H9 (cell line): ENCODE results near the gene ATP8A1. TPM values are rescaled to one million over a fixed set of nuclear protein-coding genes. Genes with fewer than 3 reads are reported as not detected.

Experiments
- DNase-seq: peaks from one replicate; pipeline ENCODE4 v3.0.0-alpha.2; 2017
- H2AFZ ChIP-seq: one replicate; pipeline ENCODE4 v1.6.1; 2013; ENCODE audit warnings: mild to moderate bottlenecking, low read length, control low read depth, moderate library complexity
- H2AK5ac ChIP-seq: 2 replicates; pipeline ENCODE4 v1.6.1; 2013; ENCODE audit warnings: low read length, control low read depth, mixed read lengths; ENCODE audit not compliant: insufficient read length
- H2BK120ac ChIP-seq: one replicate; pipeline ENCODE4 v1.6.1; 2013; ENCODE audit warnings: low read depth, mild to moderate bottlenecking, low read length, control low read depth, inconsistent platforms; ENCODE audit not compliant: poor library complexity, severe bottlenecking
- H2BK12ac ChIP-seq: 2 replicates; pipeline ENCODE4 v1.6.1; 2013; ENCODE audit warnings: low read length, control low read depth, mixed read lengths, low read depth; ENCODE audit not compliant: insufficient read length
- H2BK15ac ChIP-seq: 2 replicates; pipeline ENCODE4 v1.6.1; 2013; ENCODE audit warnings: low read depth, low read length, control low read depth
- H2BK20ac ChIP-seq: one replicate; pipeline ENCODE4 v1.6.1; 2013; ENCODE audit warnings: low read depth, mild to moderate bottlenecking, low read length, control low read depth, inconsistent platforms; ENCODE audit not compliant: poor library complexity, severe bottlenecking
- H2BK5ac ChIP-seq: 2 replicates; pipeline ENCODE4 v1.6.1; 2013; ENCODE audit warnings: low read length, control low read depth, mixed read lengths; ENCODE audit not compliant: insufficient read length
- H3K14ac ChIP-seq: 2 replicates; pipeline ENCODE4 v1.6.1; 2013; ENCODE audit warnings: low read length, control low read depth; ENCODE audit not compliant: insufficient read depth
- H3K18ac ChIP-seq: 2 replicates; pipeline ENCODE4 v1.6.1; 2013; ENCODE audit warnings: low read depth, mild to moderate bottlenecking, mixed read lengths, low read length, control low read depth; ENCODE audit not compliant: insufficient read length
- H3K23ac ChIP-seq: 2 replicates; pipeline ENCODE4 v1.6.1; 2013; ENCODE audit warnings: low read length, control low read depth, mixed read lengths, low read depth; ENCODE audit not compliant: insufficient read length
- H3K23me2 ChIP-seq: 2 replicates; pipeline ENCODE4 v1.6.1; 2013; ENCODE audit warnings: low read depth, mild to moderate bottlenecking, mixed read lengths, low read length, control low read depth; ENCODE audit not compliant: insufficient read length, poor library complexity, severe bottlenecking
- H3K27ac ChIP-seq: 2 replicates; pipeline ENCODE4 v1.5.1; 2013; ENCODE audit warnings: low read length, control low read depth, mixed read lengths, low read depth; ENCODE audit not compliant: insufficient read length
- H3K27me3 ChIP-seq: 2 replicates; pipeline ENCODE4 v1.6.1; 2013; ENCODE audit warnings: low read length, control low read depth, inconsistent platforms; ENCODE audit not compliant: insufficient read depth
- H3K4ac ChIP-seq: 2 replicates; pipeline ENCODE4 v1.6.1; 2013; ENCODE audit warnings: low read depth, mild to moderate bottlenecking, control low read depth, inconsistent platforms, low read length, moderate library complexity
- H3K4me1 ChIP-seq: 2 replicates; pipeline ENCODE4 v1.6.1; 2013; ENCODE audit warnings: low read length, control low read depth, inconsistent platforms; ENCODE audit not compliant: insufficient read depth
- H3K4me2 ChIP-seq: 2 replicates; pipeline ENCODE4 v1.6.1; 2013; ENCODE audit warnings: low read length, control low read depth, mixed read lengths; ENCODE audit not compliant: insufficient read length, insufficient read depth
- H3K56ac ChIP-seq: 2 replicates; pipeline ENCODE4 v1.6.1; 2013; ENCODE audit warnings: low read depth, mild to moderate bottlenecking, mixed read lengths, low read length, control low read depth; ENCODE audit not compliant: insufficient read length
- H3K79me1 ChIP-seq: 2 replicates; pipeline ENCODE4 v1.6.1; 2013; ENCODE audit warnings: low read depth, mild to moderate bottlenecking, moderate library complexity, low read length, control low read depth, inconsistent platforms; ENCODE audit not compliant: insufficient read depth, poor library complexity, severe bottlenecking
- H3K79me2 ChIP-seq: 2 replicates; pipeline ENCODE4 v1.6.1; 2013; ENCODE audit warnings: low read length, control low read depth, inconsistent platforms; ENCODE audit not compliant: insufficient read depth
- H3K9ac ChIP-seq: 2 replicates; pipeline ENCODE4 v1.6.1; 2013; ENCODE audit warnings: low read length, control low read depth, mixed read lengths; ENCODE audit not compliant: insufficient read length; ENCODE audit errors: extremely low read depth
- H3K9me3 ChIP-seq: one replicate; pipeline ENCODE4 v1.6.1; 2013; ENCODE audit warnings: low read depth, low read length, inconsistent platforms; ENCODE audit not compliant: control insufficient read depth
- H3T11ph ChIP-seq: one replicate; pipeline ENCODE4 v1.6.1; 2013; ENCODE audit warnings: mild to moderate bottlenecking, low read length, control low read depth, inconsistent platforms
- H4K20me1 ChIP-seq: one replicate; pipeline ENCODE4 v1.6.1; 2013; ENCODE audit not compliant: control insufficient read depth, insufficient read length, insufficient read depth
- H4K5ac ChIP-seq: 2 replicates; pipeline ENCODE4 v1.6.1; 2013; ENCODE audit warnings: low read depth, mild to moderate bottlenecking, mixed read lengths, low read length, control low read depth; ENCODE audit not compliant: insufficient read length
- H4K8ac ChIP-seq: replicated peaks from 2 replicates; pipeline ENCODE4 v1.6.1; 2013; ENCODE audit warnings: low read length, control low read depth, mixed read lengths, low read depth; ENCODE audit not compliant: insufficient read length
- H4K91ac ChIP-seq: 2 replicates; pipeline ENCODE4 v1.6.1; 2013; ENCODE audit warnings: low read depth, mild to moderate bottlenecking, moderate library complexity, mixed read lengths, low read length, control low read depth; ENCODE audit not compliant: insufficient read length
- H3K27ac Mint-ChIP-seq, 3 experiments: 2 replicates in 2 of 3; 3 replicates in 1 of 3; pipeline ENCODE4 v1.8.0; 2020 to 2021; ENCODE audit warnings: mixed read lengths in 3 of 3, mild to moderate bottlenecking in 1 of 3, moderate library complexity in 1 of 3
- H3K27me3 Mint-ChIP-seq: 2 replicates; pipeline ENCODE4 v1.8.0; 2021; ENCODE audit warnings: low read depth, mild to moderate bottlenecking, moderate library complexity, mixed read lengths
- H3K36me3 Mint-ChIP-seq, 3 experiments: 2 replicates in 2 of 3; 3 replicates in 1 of 3; pipeline ENCODE4 v1.8.0; 2020 to 2021; ENCODE audit warnings: low read depth in 3 of 3, mixed read lengths in 3 of 3; ENCODE audit not compliant: insufficient read depth in 1 of 3
- H3K4me1 Mint-ChIP-seq, 2 experiments: 2 replicates each; pipeline ENCODE4 v1.8.0; 2020; ENCODE audit warnings: mixed read lengths in 2 of 2
- H3K4me3 Mint-ChIP-seq, 2 experiments: 2 replicates in 1 of 2; 3 replicates in 1 of 2; pipeline ENCODE4 v1.8.0; 2020 to 2021; ENCODE audit warnings: mild to moderate bottlenecking in 2 of 2, mixed read lengths in 2 of 2, moderate library complexity in 1 of 2
- H3K9me3 Mint-ChIP-seq, 2 experiments: 2 replicates in 1 of 2; 3 replicates in 1 of 2; pipeline ENCODE4 v1.8.0; 2020; ENCODE audit warnings: mild to moderate bottlenecking in 2 of 2, mixed read lengths in 2 of 2, moderate library complexity in 1 of 2
- CTCF ChIP-seq: fragments of 200-600 bp; sonication (generic); conservative IDR thresholded peaks from 3 replicates; pipeline ENCODE4 v1.8.0; 2021; ENCODE audit warnings: antibody characterized with exemption, mild to moderate bottlenecking
- WGBS: extraction: QIAGEN DNeasy Blood & Tissue Kit; methylation state at CpG from one replicate; pipeline ENCODE4 v1.1.7; 2013; ENCODE audit warnings: missing lambda C conversion rate, low lambda C conversion rate, mixed read lengths; ENCODE audit not compliant: insufficient read length; ENCODE audit errors: extremely low coverage; 5-methylcytosine and 5-hydroxymethylcytosine counted together
- total RNA-seq: library from RNA; stranded (reverse); gene quantifications from 2 replicates; pipeline ENCODE4 v1.2.1, GENCODE V29; 2021

Gene ATP8A1
- total RNA-seq, 1 experiment from 2014 or later: 5.1 TPM

- H3K14ac ChIP-seq: no peak overlapping the region
- no peak overlapping the region for H2AFZ ChIP-seq
- no peak overlapping the region for H2BK120ac ChIP-seq
- H2BK15ac ChIP-seq: no peak overlapping the region
- no peaks in the 10 kb centered on the region for H3K23me2 ChIP-seq
- no peak overlapping the region for H3K9ac ChIP-seq
- no peak overlapping the region for H3K4ac ChIP-seq
- H2BK20ac ChIP-seq: no peak overlapping the region
- H2BK12ac ChIP-seq: no peak overlapping the region
- H3K23ac ChIP-seq: no peak overlapping the region
- H3K4me1 Mint-ChIP-seq: peaks cover 6 to 10% of the 10 kb centered on the region in 2 experiments; a peak in 3 of 4 replicates
- H3K9me3 Mint-ChIP-seq: no peaks in the 10 kb centered on the region
- H4K20me1 ChIP-seq: no peaks in the 10 kb centered on the region
- no peaks in the 10 kb centered on the region for H3K79me2 ChIP-seq
- no peak for DNase-seq
- no peaks in the 10 kb centered on the region for H3K79me1 ChIP-seq
- H3K56ac ChIP-seq: no peak overlapping the region
- no peak overlapping the region for H3K27ac ChIP-seq
- H3K9me3 ChIP-seq: no peaks in the 10 kb centered on the region
- H4K5ac ChIP-seq: no peak overlapping the region
- no CpG with 5 or more reads among the region's 3 CpGs for WGBS
- H3K18ac ChIP-seq: no peak overlapping the region
- no peaks in the 10 kb centered on the region for H3K27me3 Mint-ChIP-seq
- no peaks in the 10 kb centered on the region for H3K36me3 Mint-ChIP-seq
- no peak overlapping the region for H3K4me3 Mint-ChIP-seq
- no peak overlapping the region for H3K27ac Mint-ChIP-seq
- no peak overlapping the region for H4K91ac ChIP-seq
- H4K8ac ChIP-seq: no peak overlapping the region
- no peaks in the 10 kb centered on the region for H3K4me1 ChIP-seq
- H2AK5ac ChIP-seq: no peak overlapping the region
- H3K4me2 ChIP-seq: no peak overlapping the region
- H2BK5ac ChIP-seq: no peak overlapping the region
- no peak for TF ChIP-seq CTCF
- no peak overlapping the region for H3T11ph ChIP-seq
- no peaks in the 10 kb centered on the region for H3K27me3 ChIP-seq
Observed at GRCh38 chr4:42638993-42639392, 17.9 kb downstream of the ATP8A1 start.
